Measurements from ENCODE around the gene PANX2. TPM values are rescaled to one million over a fixed set of nuclear protein-coding genes. Genes with fewer than 3 reads are reported as not detected.
A peak's percentile ranks its signal among the peaks of the same experiment; 100 is the strongest.

Gene PANX2
- total and polyA plus RNA-seq, 2 of the 13 experiments (the other 11 are each of a cell fraction or from before 2014, with no cell fraction given) = 0.15 to 1.1 TPM

DNA sequence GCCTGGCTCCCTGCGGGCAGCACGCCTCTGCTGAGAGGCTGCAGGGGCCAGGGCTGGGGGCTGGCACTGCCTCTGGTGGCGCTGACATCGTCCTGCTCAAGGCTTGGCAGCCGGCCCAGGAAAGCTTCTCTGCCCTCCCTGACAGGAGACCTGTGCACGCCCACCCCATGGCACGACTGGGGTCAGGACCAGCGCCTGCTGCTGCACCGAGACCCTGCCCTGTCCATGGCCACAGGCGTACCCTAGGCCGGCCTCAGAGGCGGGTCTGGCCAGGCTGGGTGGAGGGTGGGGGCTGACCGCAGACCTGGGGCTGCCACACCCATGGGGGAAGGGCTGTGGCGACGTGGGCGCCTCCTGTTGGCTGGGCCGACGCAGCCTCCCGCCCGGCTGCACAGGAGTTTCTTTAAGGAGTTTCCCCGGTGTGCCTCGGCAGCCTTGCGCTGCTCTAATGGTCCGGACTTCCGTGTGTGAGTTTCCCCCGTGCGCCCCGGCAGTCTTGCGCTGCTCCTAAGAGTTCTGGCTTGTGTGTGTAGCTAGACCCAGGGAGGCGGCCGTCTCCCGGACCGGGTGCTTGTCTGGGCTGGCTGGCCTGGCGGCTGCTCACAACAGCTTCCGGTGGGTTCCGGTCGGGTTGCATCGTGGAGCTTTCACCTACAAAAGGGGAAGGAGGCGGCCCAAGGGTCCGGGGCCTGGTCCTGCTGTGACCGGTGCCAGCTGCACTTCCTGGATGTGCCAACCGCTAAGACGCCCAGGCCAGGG, 19.8 kb downstream of the PANX2 start:
- no peak overlapping the region for H3K4me2 ChIP-seq (ENCODE audit: low read depth, low read length)
- POLR2A ChIA-PET = no interaction called here
- CTCF ChIA-PET (ENCODE audit: low intra/inter-chr PET ratio, low total read pairs) = no interaction called here
- peaks cover 14 to 22% of the 10 kb centered on the region in 2 experiments; a peak in 4 of 5 replicates for H3K36me3 ChIP-seq (replicated peaks in 1 of 2; ENCODE audit: control insufficient read depth in 1 of 2, insufficient read depth in 2 of 2, low read length in 2 of 2)
- no peaks in the 10 kb centered on the region for H3K27me3 ChIP-seq (ENCODE audit: control insufficient read depth in 1 of 2, insufficient read depth in 2 of 2, low read length in 2 of 2)
- FAIRE-seq (no peak), ATAC-seq (no peak), DNase-seq (ENCODE audit: low spot score) (no peak)
- peak; percentile 5 for TF ChIP-seq AGO2 (optimal IDR thresholded peaks at IDR 0.05; ENCODE audit: low read depth, low read length)
- TF ChIP-seq AKAP8 (CRISPR knock-in tag; IDR thresholded peaks at IDR 0.05) = peak; percentile 74
- peak; percentile 50 for TF ChIP-seq RBFOX2 (IDR thresholded peaks at IDR 0.05; ENCODE audit: low read depth, low read length)
- TF ChIP-seq EEA1 (CRISPR knock-in tag; IDR thresholded peaks at IDR 0.05; ENCODE audit: borderline replicate concordance) = no peak
- TF ChIP-seq, protein P1, sequence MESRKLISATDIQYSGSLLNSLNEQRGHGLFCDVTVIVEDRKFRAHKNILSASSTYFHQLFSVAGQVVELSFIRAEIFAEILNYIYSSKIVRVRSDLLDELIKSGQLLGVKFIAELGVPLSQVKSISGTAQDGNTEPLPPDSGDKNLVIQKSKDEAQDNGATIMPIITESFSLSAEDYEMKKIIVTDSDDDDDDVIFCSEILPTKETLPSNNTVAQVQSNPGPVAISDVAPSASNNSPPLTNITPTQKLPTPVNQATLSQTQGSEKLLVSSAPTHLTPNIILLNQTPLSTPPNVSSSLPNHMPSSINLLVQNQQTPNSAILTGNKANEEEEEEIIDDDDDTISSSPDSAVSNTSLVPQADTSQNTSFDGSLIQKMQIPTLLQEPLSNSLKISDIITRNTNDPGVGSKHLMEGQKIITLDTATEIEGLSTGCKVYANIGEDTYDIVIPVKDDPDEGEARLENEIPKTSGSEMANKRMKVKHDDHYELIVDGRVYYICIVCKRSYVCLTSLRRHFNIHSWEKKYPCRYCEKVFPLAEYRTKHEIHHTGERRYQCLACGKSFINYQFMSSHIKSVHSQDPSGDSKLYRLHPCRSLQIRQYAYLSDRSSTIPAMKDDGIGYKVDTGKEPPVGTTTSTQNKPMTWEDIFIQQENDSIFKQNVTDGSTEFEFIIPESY (CRISPR knock-in tag; IDR thresholded peaks at IDR 0.05) = peak; percentile 89
- TF ChIP-seq, protein P2, sequence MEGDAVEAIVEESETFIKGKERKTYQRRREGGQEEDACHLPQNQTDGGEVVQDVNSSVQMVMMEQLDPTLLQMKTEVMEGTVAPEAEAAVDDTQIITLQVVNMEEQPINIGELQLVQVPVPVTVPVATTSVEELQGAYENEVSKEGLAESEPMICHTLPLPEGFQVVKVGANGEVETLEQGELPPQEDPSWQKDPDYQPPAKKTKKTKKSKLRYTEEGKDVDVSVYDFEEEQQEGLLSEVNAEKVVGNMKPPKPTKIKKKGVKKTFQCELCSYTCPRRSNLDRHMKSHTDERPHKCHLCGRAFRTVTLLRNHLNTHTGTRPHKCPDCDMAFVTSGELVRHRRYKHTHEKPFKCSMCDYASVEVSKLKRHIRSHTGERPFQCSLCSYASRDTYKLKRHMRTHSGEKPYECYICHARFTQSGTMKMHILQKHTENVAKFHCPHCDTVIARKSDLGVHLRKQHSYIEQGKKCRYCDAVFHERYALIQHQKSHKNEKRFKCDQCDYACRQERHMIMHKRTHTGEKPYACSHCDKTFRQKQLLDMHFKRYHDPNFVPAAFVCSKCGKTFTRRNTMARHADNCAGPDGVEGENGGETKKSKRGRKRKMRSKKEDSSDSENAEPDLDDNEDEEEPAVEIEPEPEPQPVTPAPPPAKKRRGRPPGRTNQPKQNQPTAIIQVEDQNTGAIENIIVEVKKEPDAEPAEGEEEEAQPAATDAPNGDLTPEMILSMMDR (CRISPR knock-in tag; IDR thresholded peaks at IDR 0.05) = peak; percentile 22; the same call in 1 of the 2 replicates
- no peak for TF ChIP-seq CAMTA2 (CRISPR knock-in tag; IDR thresholded peaks at IDR 0.05; ENCODE audit: borderline replicate concordance)
- no peak for TF ChIP-seq MAF1 (CRISPR knock-in tag; IDR thresholded peaks at IDR 0.05; ENCODE audit: borderline replicate concordance)
- no peak for TF ChIP-seq MXD3 (CRISPR knock-in tag; IDR thresholded peaks at IDR 0.05)
- H3K4me3 ChIP-seq (replicated peaks in 1 of 3; ENCODE audit: insufficient read depth in 1 of 3, low read depth in 2 of 3, low read length in 3 of 3) = no peak overlapping the region
- peaks cover 11% of the 10 kb centered on the region for H3K4me1 ChIP-seq (ENCODE audit: insufficient read depth, low read length)
- WGBS (ENCODE audit: low lambda C conversion rate) = 98% methylated on average over 17 of the region's 43 CpGs
- peaks cover 18% of the 10 kb centered on the region for H3K79me2 ChIP-seq (ENCODE audit: insufficient read depth, low read length)
- H2AFZ ChIP-seq (ENCODE audit: low read length) = no peak overlapping the region
- no peak overlapping the region for H3K9ac ChIP-seq (ENCODE audit: insufficient read depth, low read depth, low read length)
- no TSS peak for BruUV-seq (replicated peaks)
- intact Hi-C loops (cut with micrococcal nuclease; ENCODE audit: unreplicated experiment) = no loop called here
- no peaks in the 10 kb centered on the region for H3K9me3 ChIP-seq (ENCODE audit: low read length)
- in situ Hi-C loops (cut with HindIII; ENCODE audit: extremely low pct_ligation_motif_present, low pct_unique_long_range_greater_than_20kb) = no loop called here
- peaks cover 2% of the 10 kb centered on the region; the same call in 1 of the 2 replicates for H4K20me1 ChIP-seq (ENCODE audit: insufficient read depth, low read length)
- H3K27ac ChIP-seq (ENCODE audit: extremely low read length, insufficient read depth, low read length) = no peak overlapping the region

All from HepG2 (cell line).